Upper lobe of right lung (tissue), 1 donor: Measurements from ENCODE around the gene FHIP1B. TPM values are rescaled to one million over a fixed set of nuclear protein-coding genes. Genes with fewer than 3 reads are reported as not detected.

Experiments used
- ATAC-seq: fragments of 200-7000 bp; cut with Tn5 transposase; one replicate; pipeline ENCODE4 v1.9.1; 2020; ENCODE audit warnings: mild to moderate bottlenecking, moderate library complexity
- DNase-seq: peaks from one replicate; pipeline ENCODE4 v3.0.0-alpha.2; 2020
- H3K27ac ChIP-seq: fragments of 200-600 bp; one replicate; pipeline ENCODE4 v1.8.0; 2022
- H3K27me3 ChIP-seq: fragments of 200-600 bp; one replicate; pipeline ENCODE4 v1.8.0; 2022; ENCODE audit warnings: mild to moderate bottlenecking
- H3K36me3 ChIP-seq: fragments of 200-600 bp; one replicate; pipeline ENCODE4 v1.8.0; 2022
- H3K4me1 ChIP-seq: fragments of 200-600 bp; one replicate; pipeline ENCODE4 v1.8.0; 2022
- H3K4me3 ChIP-seq: fragments of 200-600 bp; one replicate; pipeline ENCODE4 v1.8.0; 2022; ENCODE audit warnings: mild to moderate bottlenecking
- H3K9me3 ChIP-seq: fragments of 200-600 bp; one replicate; pipeline ENCODE4 v1.8.0; 2022
- intact Hi-C: fragments of 100-400 bp; cut with DNase I; formaldehyde crosslinking; loops from one replicate; pipeline ENCODE4 v1.11.0; 2022
- total RNA-seq: library from RNA; stranded (reverse); fragmentation: NEBNext Ultra II Directional; extraction: Animal tissue kit (Norgen Biotek cat#: 25700); gene quantifications from one replicate; pipeline ENCODE4 v1.2.1, GENCODE V29; 2021
- TF ChIP-seq, protein P1 (sequence below): fragments of 200-600 bp; IDR thresholded peaks from one replicate; pipeline ENCODE4 v1.8.0; 2022; ENCODE audit warnings: antibody characterized with exemption
- donor health status: DM: no; HTN: yes; CAD: no; lungs with severe emphysema.

The FHIP1B gene
- total RNA-seq, 1 donor from 2014 or later, result 40.6 TPM

GRCh38 chr11:6269994-6270393 lies 35.6 kb upstream of the FHIP1B start:
- intact Hi-C loops, result no loop called here
- ATAC-seq, result peak; percentile 31
- Histone ChIP-seq H3K27ac (no peak overlapping the region), H3K27me3 (no peaks in the 10 kb centered on the region), H3K4me3 (no peak overlapping the region), H3K9me3 (no peaks in the 10 kb centered on the region), H3K36me3 (no peaks in the 10 kb centered on the region), H3K4me1 (no peaks in the 10 kb centered on the region)
- no peak for DNase-seq
- TF ChIP-seq, protein P1, sequence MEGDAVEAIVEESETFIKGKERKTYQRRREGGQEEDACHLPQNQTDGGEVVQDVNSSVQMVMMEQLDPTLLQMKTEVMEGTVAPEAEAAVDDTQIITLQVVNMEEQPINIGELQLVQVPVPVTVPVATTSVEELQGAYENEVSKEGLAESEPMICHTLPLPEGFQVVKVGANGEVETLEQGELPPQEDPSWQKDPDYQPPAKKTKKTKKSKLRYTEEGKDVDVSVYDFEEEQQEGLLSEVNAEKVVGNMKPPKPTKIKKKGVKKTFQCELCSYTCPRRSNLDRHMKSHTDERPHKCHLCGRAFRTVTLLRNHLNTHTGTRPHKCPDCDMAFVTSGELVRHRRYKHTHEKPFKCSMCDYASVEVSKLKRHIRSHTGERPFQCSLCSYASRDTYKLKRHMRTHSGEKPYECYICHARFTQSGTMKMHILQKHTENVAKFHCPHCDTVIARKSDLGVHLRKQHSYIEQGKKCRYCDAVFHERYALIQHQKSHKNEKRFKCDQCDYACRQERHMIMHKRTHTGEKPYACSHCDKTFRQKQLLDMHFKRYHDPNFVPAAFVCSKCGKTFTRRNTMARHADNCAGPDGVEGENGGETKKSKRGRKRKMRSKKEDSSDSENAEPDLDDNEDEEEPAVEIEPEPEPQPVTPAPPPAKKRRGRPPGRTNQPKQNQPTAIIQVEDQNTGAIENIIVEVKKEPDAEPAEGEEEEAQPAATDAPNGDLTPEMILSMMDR, result no peak

- ATAC-seq, result no peak
- peaks cover 3% of the 10 kb centered on the region for H3K27me3 ChIP-seq
- H3K4me1 ChIP-seq, result no peaks in the 10 kb centered on the region
- no peak for DNase-seq
- no peak overlapping the region for H3K27ac ChIP-seq
- no peak overlapping the region for H3K4me3 ChIP-seq
- TF ChIP-seq, protein P1, result no peak
- intact Hi-C loops, result no loop called here
- no peaks in the 10 kb centered on the region for H3K9me3 ChIP-seq
- no peaks in the 10 kb centered on the region for H3K36me3 ChIP-seq
Observed at GRCh38 chr11:6268820-6269219, 34.4 kb upstream of the FHIP1B start.

GRCh38 chr11:6263662-6264061 lies 29.2 kb upstream of the FHIP1B start:
- no peaks in the 10 kb centered on the region for H3K36me3 ChIP-seq
- no peaks in the 10 kb centered on the region for H3K9me3 ChIP-seq
- TF ChIP-seq, protein P1, result no peak
- no peak overlapping the region for H3K27ac ChIP-seq
- intact Hi-C loops, result no loop called here
- peaks cover 6% of the 10 kb centered on the region for H3K4me1 ChIP-seq
- H3K27me3 ChIP-seq, result peaks cover 25% of the 10 kb centered on the region
- no peak for DNase-seq
- H3K4me3 ChIP-seq, result no peak overlapping the region
- no peak for ATAC-seq

GRCh38 chr11:6260207-6260726 lies 25.8 kb upstream of the FHIP1B start:
- Histone ChIP-seq H3K36me3 (no peaks in the 10 kb centered on the region), H3K4me1 (peaks cover 7% of the 10 kb centered on the region), H3K9me3 (no peaks in the 10 kb centered on the region), H3K27me3 (peaks cover 45% of the 10 kb centered on the region), H3K4me3 (no peak overlapping the region), H3K27ac (no peak overlapping the region)
- DNase-seq (no peak), ATAC-seq (no peak)
- intact Hi-C loops, result no loop called here
- TF ChIP-seq, protein P1, result no peak

GRCh38 chr11:6258571-6259081 lies 24.2 kb upstream of the FHIP1B start:
- H3K36me3 ChIP-seq, result no peaks in the 10 kb centered on the region
- peaks cover 7% of the 10 kb centered on the region for H3K4me1 ChIP-seq
- DNase-seq (no peak), ATAC-seq (peak; percentile 19)
- intact Hi-C loops, result no loop called here
- H3K9me3 ChIP-seq, result no peaks in the 10 kb centered on the region
- H3K4me3 ChIP-seq, result peak overlapping the region; percentile 40
- H3K27me3 ChIP-seq, result peaks cover 40% of the 10 kb centered on the region
- H3K27ac ChIP-seq, result no peak overlapping the region
- TF ChIP-seq, protein P1, result no peak

DNA sequence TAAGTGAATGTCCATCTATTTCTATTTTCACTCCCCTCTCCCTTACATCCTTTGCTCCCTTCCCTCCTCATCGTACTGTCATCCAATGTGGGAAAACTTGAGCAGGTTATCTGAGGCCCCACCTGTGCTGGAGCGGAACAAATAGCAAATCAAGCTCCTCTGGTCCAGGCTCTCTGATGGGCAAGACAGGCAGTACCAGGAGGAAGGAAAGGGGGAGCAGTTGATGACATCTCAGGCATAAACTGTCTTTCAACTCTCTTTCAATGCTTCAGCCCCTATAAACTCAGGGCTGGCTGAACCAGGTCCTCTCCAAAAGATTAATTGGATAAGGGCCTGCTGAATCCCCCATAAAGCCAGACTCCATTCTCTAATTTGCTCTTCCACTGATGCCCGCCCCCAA lies 23.7 kb upstream of the FHIP1B start:
- Histone ChIP-seq H3K36me3 (no peaks in the 10 kb centered on the region), H3K9me3 (no peaks in the 10 kb centered on the region), H3K4me3 (no peak overlapping the region), H3K4me1 (peaks cover 7% of the 10 kb centered on the region), H3K27ac (no peak overlapping the region), H3K27me3 (peaks cover 40% of the 10 kb centered on the region)
- TF ChIP-seq, protein P1, result no peak
- no peak for DNase-seq
- intact Hi-C loops, result no loop called here
- no peak for ATAC-seq
